ENCODE data around the gene METTL24. TPM values are rescaled to one million over a fixed set of nuclear protein-coding genes. Genes with fewer than 3 reads are reported as not detected.

METTL24 gene
- total and polyA plus RNA-seq, 2 experiments from 2014 or later, result 4.3 to 7.7 TPM

DNA sequence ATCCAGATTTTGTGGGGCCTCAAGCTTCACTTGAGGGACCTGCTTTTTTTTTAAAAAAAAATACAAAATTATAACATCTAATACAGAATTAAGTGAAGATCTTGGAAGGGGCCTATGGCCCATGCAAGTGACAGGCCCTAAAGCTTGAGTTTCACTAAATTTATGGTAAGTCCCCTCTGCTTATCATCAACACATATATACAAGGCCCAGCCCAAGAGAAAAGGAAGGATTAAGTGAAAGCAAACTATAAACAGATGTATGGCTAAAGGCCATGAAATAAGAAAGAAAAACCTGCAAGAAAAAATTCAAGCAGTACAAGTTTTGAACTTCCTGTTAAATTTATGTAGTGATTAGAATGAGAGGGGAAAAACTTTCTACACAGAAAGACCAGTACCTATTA lies 91.2 kb downstream of the METTL24 start:
- Histone ChIP-seq H3K36me3 (no peaks in the 10 kb centered on the region), H3K27me3 (no peaks in the 10 kb centered on the region), H3K4me3 (no peak overlapping the region), H3K4me1 (ENCODE audit: low read depth) (no peaks in the 10 kb centered on the region), H3K27ac (no peak overlapping the region), H3K9me3 (ENCODE audit: low read depth) (no peaks in the 10 kb centered on the region)
- TF ChIP-seq, protein P1, sequence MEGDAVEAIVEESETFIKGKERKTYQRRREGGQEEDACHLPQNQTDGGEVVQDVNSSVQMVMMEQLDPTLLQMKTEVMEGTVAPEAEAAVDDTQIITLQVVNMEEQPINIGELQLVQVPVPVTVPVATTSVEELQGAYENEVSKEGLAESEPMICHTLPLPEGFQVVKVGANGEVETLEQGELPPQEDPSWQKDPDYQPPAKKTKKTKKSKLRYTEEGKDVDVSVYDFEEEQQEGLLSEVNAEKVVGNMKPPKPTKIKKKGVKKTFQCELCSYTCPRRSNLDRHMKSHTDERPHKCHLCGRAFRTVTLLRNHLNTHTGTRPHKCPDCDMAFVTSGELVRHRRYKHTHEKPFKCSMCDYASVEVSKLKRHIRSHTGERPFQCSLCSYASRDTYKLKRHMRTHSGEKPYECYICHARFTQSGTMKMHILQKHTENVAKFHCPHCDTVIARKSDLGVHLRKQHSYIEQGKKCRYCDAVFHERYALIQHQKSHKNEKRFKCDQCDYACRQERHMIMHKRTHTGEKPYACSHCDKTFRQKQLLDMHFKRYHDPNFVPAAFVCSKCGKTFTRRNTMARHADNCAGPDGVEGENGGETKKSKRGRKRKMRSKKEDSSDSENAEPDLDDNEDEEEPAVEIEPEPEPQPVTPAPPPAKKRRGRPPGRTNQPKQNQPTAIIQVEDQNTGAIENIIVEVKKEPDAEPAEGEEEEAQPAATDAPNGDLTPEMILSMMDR (IDR thresholded peaks at IDR 0.05; ENCODE audit: low read depth, low read length), result no peak
- DNase-seq (ENCODE audit: low read depth in 1 of 2, low spot score in 1 of 2), result no peak

DNA sequence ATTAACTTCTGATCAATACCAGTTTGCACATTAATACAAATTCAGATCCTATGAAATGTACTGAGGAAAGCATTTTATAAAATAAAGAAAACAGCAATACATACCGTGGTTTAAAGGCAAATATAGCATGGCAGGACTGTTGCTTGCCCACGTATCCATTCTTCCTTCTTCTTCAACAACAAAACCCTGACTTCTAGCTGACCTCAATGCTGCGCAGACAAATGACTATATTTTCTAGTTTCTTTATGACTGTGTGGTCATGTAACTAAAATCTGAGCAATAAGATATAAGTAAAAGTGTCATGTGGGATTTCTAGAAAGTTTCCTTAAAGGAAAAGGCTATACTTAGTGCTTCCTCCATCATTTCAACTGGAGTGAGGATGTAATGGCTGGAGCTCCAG lies 92.9 kb downstream of the METTL24 start:
- no peak for DNase-seq (ENCODE audit: low read depth in 1 of 2, low spot score in 1 of 2)
- H3K4me1 ChIP-seq (ENCODE audit: low read depth), result no peaks in the 10 kb centered on the region
- no peak overlapping the region for H3K27ac ChIP-seq
- TF ChIP-seq, protein P1 (IDR thresholded peaks at IDR 0.05; ENCODE audit: low read depth, low read length), result no peak
- no peaks in the 10 kb centered on the region for H3K9me3 ChIP-seq (ENCODE audit: low read depth)
- H3K36me3 ChIP-seq, result no peaks in the 10 kb centered on the region
- H3K27me3 ChIP-seq, result no peaks in the 10 kb centered on the region
- no peak overlapping the region for H3K4me3 ChIP-seq

DNA sequence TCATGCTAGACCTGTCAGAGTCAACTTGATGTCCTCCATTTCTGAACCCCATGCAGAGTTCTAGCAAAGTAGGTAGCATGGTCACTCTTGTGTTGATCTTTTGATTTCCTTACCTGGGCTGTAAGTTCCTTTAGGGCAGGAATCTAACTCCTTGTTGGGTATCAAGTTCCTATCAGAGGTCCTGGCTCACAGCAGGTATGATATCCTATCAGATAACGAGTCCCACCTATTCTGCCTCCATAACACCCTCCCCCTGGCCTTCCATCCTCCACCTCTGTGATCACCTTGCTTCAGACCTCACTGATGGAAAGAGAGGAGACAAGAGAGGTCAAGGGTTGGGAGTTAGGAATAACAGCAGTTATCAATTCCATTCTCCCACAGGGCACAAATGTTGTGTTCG lies 101.8 kb downstream of the METTL24 start:
- Histone ChIP-seq H3K4me3 (no peak overlapping the region), H3K27ac (no peak overlapping the region), H3K27me3 (no peaks in the 10 kb centered on the region), H3K9me3 (ENCODE audit: low read depth) (no peaks in the 10 kb centered on the region), H3K36me3 (no peaks in the 10 kb centered on the region), H3K4me1 (ENCODE audit: low read depth) (no peaks in the 10 kb centered on the region)
- DNase-seq (ENCODE audit: low read depth in 1 of 2, low spot score in 1 of 2), result no peak
- TF ChIP-seq, protein P1 (IDR thresholded peaks at IDR 0.05; ENCODE audit: low read depth, low read length), result no peak

DNA sequence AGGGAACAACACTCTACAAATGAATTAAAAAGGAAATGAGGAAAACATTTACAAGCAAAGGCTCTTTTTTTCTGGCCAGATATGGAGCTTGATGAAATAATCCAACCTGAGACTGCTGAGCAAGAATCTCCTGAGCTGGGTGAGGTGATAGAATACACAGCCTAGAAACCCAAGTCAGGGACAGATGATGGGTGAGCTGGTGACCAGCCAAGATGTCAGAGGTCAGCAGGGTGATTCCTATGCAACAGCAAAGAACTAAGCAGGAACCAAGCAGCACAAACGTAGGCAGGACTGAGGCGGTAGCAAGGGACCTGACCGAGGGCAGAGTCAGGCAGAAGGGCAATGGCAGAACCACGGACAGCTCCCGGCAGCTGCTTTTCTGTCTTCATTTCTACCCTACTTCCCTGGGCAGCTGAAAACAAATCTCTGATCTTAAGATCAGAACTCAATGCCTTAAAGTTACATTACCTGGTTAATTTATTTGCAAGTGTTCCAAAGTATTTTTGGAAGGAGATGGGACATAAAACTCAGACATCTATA lies 102.9 kb downstream of the METTL24 start:
- TF ChIP-seq, protein P1 (IDR thresholded peaks at IDR 0.05; ENCODE audit: low read depth, low read length), result no peak
- Histone ChIP-seq H3K36me3 (no peaks in the 10 kb centered on the region), H3K4me1 (ENCODE audit: low read depth) (no peaks in the 10 kb centered on the region), H3K27me3 (no peaks in the 10 kb centered on the region), H3K4me3 (no peak overlapping the region), H3K27ac (no peak overlapping the region), H3K9me3 (ENCODE audit: low read depth) (no peaks in the 10 kb centered on the region)
- peak; percentile 54 to 78 for DNase-seq (ENCODE audit: low read depth in 1 of 2, low spot score in 1 of 2)

DNA sequence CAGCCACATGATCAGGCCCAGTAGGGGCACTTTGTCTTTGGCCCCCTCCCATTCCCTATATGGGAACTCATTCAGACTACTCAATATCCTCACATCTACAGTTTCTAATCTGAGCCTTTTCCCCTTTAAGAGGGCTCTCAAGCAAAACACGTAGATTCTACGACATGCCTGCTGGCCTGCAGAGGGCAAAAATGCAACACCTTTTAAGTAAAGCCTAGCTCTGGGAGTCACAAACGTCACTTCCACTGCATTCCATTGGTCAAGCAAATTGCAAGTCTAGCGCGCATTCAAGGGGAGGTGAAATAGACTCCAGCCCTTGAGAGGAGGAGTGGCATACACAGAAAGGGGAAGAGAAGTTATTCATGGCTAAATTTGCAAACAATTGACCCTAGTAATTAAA lies 107.3 kb downstream of the METTL24 start:
- DNase-seq (ENCODE audit: low read depth in 1 of 2, low spot score in 1 of 2), result peak in 1 of 2 donors; percentile 21

More for the DNA sequence above, 107.3 kb downstream of the METTL24 start:
- Histone ChIP-seq H3K4me3 (no peak overlapping the region), H3K9me3 (ENCODE audit: low read depth) (no peaks in the 10 kb centered on the region), H3K36me3 (no peaks in the 10 kb centered on the region), H3K4me1 (ENCODE audit: low read depth) (no peaks in the 10 kb centered on the region), H3K27ac (no peak overlapping the region), H3K27me3 (no peaks in the 10 kb centered on the region)
- TF ChIP-seq, protein P1 (IDR thresholded peaks at IDR 0.05; ENCODE audit: low read depth, low read length), result no peak
